Nephron progenitor cell (in vitro differentiated cells): Measurements from ENCODE around the gene MTIF3.
A peak's percentile ranks its signal among the peaks of the same experiment; 100 is the strongest.

Source experiments
- DNase-seq: peaks from one replicate; pipeline ENCODE4 v3.0.0; 2021
- H3K27ac Mint-ChIP-seq: 2 replicates; pipeline ENCODE4 v1.8.0; 2021; ENCODE audit warnings: mild to moderate bottlenecking, moderate library complexity, mixed read lengths
- H3K27me3 Mint-ChIP-seq: 2 replicates; pipeline ENCODE4 v1.8.0; 2021; ENCODE audit warnings: mild to moderate bottlenecking, low read depth, mixed read lengths; ENCODE audit not compliant: poor library complexity
- H3K36me3 Mint-ChIP-seq: 2 replicates; pipeline ENCODE4 v1.8.0; 2021; ENCODE audit warnings: low read depth, mixed read lengths
- H3K4me1 Mint-ChIP-seq: 2 replicates; pipeline ENCODE4 v1.8.0; 2021; ENCODE audit warnings: mixed read lengths
- H3K4me3 Mint-ChIP-seq: 2 replicates; pipeline ENCODE4 v1.8.0; 2021; ENCODE audit warnings: mild to moderate bottlenecking, moderate library complexity, mixed read lengths
- H3K9me3 Mint-ChIP-seq: 2 replicates; pipeline ENCODE4 v1.8.0; 2021; ENCODE audit warnings: mild to moderate bottlenecking, moderate library complexity, mixed read lengths
- TF ChIP-seq, protein P1 (sequence below): fragments of 200-600 bp; sonication (generic); IDR thresholded peaks from 2 replicates; pipeline ENCODE4 v1.5.0; 2021; ENCODE audit warnings: antibody characterized with exemption

Gene MTIF3

DNA sequence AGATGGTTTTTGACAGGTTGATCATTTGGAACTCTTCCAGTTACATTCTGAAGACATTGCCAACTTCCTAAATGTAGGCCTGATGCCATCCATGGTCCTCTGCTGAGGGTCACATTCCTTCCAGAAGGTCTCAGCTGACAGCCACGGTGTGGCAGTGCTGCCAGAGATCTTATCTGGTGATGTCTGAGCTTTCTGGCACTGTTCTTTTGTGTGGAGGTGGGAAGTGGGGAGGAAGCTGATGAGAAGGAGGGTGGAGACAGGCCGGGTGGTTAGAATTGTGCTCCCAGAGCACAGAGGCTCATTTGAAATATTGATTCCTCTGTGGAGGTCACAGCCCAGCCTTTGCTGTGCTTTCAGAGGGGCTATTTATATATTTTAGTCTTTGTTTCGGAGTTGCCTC is 16.1 kb upstream of the MTIF3 start:
- H3K27ac Mint-ChIP-seq = no peak overlapping the region

DNA sequence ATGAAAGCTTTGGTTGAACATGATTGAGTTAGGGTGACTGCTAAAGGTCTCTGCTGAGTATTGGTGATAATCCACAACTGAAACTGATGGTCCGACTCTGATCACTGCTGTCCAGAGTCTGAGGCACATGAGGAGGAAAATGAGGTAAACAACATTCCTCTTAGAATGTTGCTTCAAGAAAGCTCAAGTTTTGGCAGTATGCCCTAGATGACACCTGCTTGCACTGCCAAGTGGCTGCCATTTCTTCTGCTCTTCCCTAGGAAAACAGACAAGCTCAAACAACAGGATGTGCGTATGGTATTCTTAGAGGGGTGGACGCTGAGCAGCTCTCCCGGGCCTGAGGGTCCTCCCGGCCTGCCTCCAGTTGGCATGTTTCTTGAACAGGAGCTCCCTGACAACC is 15.2 kb upstream of the MTIF3 start:
- Mint-ChIP-seq H3K36me3 (peaks cover 5% of the 10 kb centered on the region), H3K4me3 (no peak overlapping the region), H3K27ac (no peak overlapping the region), H3K27me3 (peaks cover 4% of the 10 kb centered on the region), H3K9me3 (peaks cover 12% of the 10 kb centered on the region), H3K4me1 (peaks cover 5% of the 10 kb centered on the region)
- TF ChIP-seq, protein P1, sequence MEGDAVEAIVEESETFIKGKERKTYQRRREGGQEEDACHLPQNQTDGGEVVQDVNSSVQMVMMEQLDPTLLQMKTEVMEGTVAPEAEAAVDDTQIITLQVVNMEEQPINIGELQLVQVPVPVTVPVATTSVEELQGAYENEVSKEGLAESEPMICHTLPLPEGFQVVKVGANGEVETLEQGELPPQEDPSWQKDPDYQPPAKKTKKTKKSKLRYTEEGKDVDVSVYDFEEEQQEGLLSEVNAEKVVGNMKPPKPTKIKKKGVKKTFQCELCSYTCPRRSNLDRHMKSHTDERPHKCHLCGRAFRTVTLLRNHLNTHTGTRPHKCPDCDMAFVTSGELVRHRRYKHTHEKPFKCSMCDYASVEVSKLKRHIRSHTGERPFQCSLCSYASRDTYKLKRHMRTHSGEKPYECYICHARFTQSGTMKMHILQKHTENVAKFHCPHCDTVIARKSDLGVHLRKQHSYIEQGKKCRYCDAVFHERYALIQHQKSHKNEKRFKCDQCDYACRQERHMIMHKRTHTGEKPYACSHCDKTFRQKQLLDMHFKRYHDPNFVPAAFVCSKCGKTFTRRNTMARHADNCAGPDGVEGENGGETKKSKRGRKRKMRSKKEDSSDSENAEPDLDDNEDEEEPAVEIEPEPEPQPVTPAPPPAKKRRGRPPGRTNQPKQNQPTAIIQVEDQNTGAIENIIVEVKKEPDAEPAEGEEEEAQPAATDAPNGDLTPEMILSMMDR = no peak
- no peak for DNase-seq

More for the DNA sequence above, 16.1 kb upstream of the MTIF3 start:
- no peak for DNase-seq
- TF ChIP-seq, protein P1 = no peak
- Mint-ChIP-seq H3K4me3 (no peak overlapping the region), H3K9me3 (peaks cover 12% of the 10 kb centered on the region), H3K36me3 (peaks cover 5% of the 10 kb centered on the region), H3K27me3 (peaks cover 4% of the 10 kb centered on the region), H3K4me1 (peaks cover 5% of the 10 kb centered on the region)

DNA sequence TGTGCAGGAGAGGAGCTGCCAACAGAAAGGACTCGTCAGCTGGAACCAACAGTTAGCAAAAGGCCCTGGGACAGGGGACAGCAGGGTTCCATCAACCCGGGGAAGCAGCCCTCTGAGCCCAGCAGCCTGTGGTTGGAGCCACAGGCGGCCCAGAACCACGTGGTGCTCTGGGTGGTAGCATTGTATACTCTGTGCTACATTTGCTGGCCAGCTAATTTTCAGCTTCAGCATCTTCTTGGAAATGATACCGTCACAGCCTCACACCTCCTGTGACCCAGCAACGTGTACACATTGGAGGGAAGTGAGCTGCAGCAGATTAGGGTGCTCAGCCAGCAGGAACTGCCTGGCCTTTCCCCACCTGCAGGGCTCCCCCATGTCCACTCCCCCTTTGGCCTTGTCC is 13.1 kb upstream of the MTIF3 start:
- DNase-seq = no peak
- H3K27me3 Mint-ChIP-seq = peaks cover 8% of the 10 kb centered on the region
- TF ChIP-seq, protein P1 = no peak
- H3K36me3 Mint-ChIP-seq = peaks cover 3% of the 10 kb centered on the region
- no peak overlapping the region for H3K4me3 Mint-ChIP-seq
- no peak overlapping the region for H3K27ac Mint-ChIP-seq
- H3K4me1 Mint-ChIP-seq = peaks cover 5% of the 10 kb centered on the region
- H3K9me3 Mint-ChIP-seq = peaks cover 3% of the 10 kb centered on the region

DNA sequence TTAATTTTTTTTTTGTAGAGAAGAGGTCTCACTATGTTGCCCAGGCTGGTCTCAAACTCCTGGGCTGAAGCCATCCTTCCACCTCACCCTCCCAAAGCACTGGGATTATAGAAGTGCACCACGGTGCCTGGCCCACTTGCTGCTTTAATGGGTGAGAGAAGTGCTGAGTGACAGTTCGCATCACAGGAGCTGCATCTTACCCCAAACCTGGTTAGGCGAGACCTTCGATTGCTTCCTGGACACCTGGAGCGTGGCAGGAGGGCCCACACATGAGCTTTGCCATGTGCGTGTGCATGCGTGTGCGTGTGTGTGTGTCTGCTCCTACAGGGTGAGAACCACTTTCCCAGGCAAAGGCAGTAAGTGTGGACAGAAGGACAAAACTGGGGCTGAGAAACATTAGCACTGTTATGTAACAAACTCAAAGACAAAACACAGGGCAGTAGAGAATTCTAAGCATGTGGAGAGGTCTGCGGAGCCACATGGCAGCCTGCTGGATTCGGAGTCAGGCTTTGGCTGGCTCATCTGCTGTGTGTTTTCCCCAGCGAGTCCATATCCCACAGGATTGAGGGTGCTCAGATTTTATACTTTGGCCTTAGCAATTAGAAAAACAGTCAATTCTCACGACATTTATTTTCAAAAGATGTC is 11.7 kb upstream of the MTIF3 start:
- Mint-ChIP-seq H3K27me3 (peaks cover 10% of the 10 kb centered on the region), H3K27ac (no peak overlapping the region), H3K4me3 (no peak overlapping the region), H3K36me3 (no peaks in the 10 kb centered on the region), H3K4me1 (peaks cover 5% of the 10 kb centered on the region), H3K9me3 (no peaks in the 10 kb centered on the region)
- TF ChIP-seq, protein P1 = no peak
- no peak for DNase-seq

DNA sequence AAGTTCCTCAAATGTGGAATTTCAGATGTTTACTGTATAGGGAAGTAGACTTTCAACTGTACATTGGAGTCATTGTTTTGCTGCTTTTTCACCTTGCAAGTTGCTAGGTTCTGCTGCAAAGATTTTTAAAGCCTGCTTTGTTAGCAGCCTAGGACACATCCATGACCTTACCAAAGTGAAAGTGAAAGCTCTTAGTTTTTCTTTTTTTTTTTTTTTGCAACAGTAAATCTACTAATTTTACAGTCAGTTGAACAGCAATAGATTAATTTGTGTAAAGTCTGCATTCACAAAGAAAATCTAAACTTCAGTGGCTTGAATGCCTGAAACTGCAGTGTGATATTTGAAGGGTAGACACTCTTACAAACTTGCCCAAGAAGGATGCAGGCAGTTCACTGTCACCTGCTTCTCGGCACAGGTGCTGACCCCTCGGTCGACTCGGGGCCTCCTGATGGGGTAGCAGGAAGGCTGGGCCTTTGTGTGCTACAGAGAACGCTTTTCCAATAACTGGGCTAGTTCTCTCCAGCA is 5.0 kb upstream of the MTIF3 start:
- H3K9me3 Mint-ChIP-seq = no peaks in the 10 kb centered on the region
- H3K4me1 Mint-ChIP-seq = peaks cover 14% of the 10 kb centered on the region
- H3K27ac Mint-ChIP-seq = no peak overlapping the region
- H3K36me3 Mint-ChIP-seq = no peaks in the 10 kb centered on the region
- peaks cover 30% of the 10 kb centered on the region for H3K27me3 Mint-ChIP-seq
- no peak overlapping the region for H3K4me3 Mint-ChIP-seq
- no peak for DNase-seq
- TF ChIP-seq, protein P1 = no peak

DNA sequence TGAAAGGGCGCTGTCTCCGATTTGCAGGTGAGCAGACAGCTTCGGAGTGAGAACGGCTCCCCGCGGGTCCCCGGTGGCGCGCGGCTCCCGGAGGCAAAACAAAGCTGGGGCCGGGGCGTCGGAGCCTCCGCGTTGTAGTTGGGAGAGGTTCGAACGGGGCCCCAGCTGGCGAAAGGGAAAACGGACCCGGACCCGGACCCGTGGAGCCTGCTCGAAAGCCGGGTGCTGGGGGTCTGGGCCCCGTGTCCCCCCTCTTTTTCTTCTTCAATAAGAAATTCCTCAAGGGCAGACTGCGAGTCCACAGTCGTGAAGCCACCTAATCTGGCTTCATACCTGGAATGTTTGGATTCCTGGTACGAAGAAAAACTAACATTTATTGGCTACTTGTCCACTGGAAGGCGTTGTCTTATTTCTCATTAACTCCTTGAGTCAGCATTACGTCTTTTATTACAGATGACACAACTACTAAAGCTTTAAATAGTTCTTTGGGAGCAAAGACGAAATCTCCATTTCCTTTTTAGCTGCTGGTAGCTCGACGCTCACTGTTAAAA is 632 bp upstream of the MTIF3 start:
- Mint-ChIP-seq H3K36me3 (no peaks in the 10 kb centered on the region), H3K9me3 (no peaks in the 10 kb centered on the region), H3K4me3 (peak overlapping the region; percentile 84), H3K4me1 (peaks cover 42% of the 10 kb centered on the region), H3K27ac (peak overlapping the region; percentile 42), H3K27me3 (peaks cover 24% of the 10 kb centered on the region)
- peak; percentile 54 for DNase-seq
- TF ChIP-seq, protein P1 = no peak
